ENCODE data around the gene PIRT.

Gene PIRT

DNA sequence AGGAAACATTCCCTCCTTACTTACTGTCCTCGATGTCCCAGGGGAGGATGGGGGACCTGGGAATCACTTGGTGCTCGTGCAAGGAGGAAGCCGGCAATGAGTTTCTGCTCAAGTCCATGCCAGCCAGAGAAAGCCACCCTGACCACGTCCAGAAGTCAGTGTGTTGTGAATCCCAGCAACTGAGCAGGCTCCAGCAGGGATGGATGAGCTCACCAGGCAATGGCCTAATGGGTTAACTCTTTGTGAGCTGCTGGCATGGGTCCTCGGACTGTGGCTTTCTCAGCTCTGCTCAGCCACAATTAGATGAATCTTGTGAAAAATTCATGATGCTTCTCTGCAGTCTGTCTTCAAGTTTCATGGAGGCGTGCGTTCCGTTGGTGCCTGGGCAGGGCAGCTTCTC is at the start of gene PIRT:
TSS of gene PIRT (minus strand) at position 167 of the 400 bp plus-strand sequence. CDS start 12,442 bp downstream, outside the sequence.
- Histone ChIP-seq H3K4me3 (ENCODE audit: low read depth, low read length) (no peak within 1 kb of the TSS), H3K27me3 (replicated peaks) (no peaks in the 10 kb centered on the region), H3K27ac (no peak within 1 kb of the TSS), H3K36me3 (replicated peaks) (no peaks in the 10 kb centered on the region)
- in situ Hi-C loops (cut with HindIII; ENCODE audit: low pct_ligation_motif_present, low sequenced_read_pairs) = no loop called here
- no peak for DNase-seq
- TF ChIP-seq, protein P1, sequence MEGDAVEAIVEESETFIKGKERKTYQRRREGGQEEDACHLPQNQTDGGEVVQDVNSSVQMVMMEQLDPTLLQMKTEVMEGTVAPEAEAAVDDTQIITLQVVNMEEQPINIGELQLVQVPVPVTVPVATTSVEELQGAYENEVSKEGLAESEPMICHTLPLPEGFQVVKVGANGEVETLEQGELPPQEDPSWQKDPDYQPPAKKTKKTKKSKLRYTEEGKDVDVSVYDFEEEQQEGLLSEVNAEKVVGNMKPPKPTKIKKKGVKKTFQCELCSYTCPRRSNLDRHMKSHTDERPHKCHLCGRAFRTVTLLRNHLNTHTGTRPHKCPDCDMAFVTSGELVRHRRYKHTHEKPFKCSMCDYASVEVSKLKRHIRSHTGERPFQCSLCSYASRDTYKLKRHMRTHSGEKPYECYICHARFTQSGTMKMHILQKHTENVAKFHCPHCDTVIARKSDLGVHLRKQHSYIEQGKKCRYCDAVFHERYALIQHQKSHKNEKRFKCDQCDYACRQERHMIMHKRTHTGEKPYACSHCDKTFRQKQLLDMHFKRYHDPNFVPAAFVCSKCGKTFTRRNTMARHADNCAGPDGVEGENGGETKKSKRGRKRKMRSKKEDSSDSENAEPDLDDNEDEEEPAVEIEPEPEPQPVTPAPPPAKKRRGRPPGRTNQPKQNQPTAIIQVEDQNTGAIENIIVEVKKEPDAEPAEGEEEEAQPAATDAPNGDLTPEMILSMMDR (IDR thresholded peaks at IDR 0.05; ENCODE audit: low read depth, low read length, missing control alignments) = no peak

DNA sequence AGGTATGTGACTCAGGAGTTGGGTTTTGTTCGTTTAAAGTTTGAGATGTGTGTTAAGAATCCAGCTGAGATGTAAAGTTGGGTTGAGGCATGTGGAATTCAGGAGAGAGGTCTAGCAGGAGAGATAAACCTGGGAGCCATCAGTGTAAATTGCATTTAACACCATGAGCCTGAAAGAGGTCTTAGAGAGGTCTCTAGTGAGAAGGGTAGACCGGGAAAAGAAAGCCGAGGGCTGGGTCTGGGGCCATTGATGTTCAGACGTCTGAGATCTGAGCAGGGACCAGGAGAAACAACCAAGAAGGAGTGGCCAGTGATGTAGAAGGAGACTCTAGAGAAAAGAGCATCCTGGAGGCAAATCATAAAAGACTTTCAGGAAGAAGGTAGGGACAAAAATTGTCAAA is 44.1 kb upstream of the PIRT start:
- no peaks in the 10 kb centered on the region for H3K36me3 ChIP-seq (replicated peaks)
- no peak for DNase-seq
- TF ChIP-seq, protein P1 (IDR thresholded peaks at IDR 0.05; ENCODE audit: low read depth, low read length, missing control alignments) = no peak
- no peak overlapping the region for H3K4me3 ChIP-seq (ENCODE audit: low read depth, low read length)
- H3K27ac ChIP-seq = no peak overlapping the region
- in situ Hi-C loops (cut with HindIII; ENCODE audit: low pct_ligation_motif_present, low sequenced_read_pairs) = no loop called here
- H3K27me3 ChIP-seq (replicated peaks) = no peaks in the 10 kb centered on the region

DNA sequence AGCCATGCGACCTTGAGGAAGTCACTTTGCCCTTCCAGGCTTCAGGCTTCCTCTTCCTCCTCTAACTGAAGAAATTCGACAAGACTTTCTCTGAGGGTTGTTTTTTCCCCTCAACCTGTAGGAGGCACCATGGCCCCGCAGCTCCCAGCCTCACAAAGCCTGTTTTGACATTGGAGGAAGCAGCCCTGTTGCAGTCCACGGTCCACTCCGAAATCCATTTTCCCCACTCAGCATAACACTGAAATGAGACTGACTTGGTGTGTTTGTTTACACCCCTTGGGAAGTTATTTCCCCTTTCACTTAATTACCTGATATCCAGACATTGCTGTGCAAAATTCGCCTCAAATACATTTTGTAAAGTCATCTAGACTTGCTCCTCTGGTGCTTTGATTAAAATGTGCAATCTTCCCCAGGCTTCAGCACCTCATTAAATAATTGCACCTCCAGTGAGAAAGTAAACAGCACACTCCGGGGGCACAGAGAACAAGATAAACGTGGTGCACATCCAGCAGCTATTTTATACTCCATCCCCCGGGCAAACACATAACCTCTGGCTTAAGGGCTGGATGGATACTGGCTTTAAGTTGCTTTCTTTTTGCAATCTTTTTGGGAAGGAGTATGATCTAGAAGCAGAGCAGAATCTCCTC is 41.4 kb upstream of the PIRT start:
- Histone ChIP-seq H3K36me3 (replicated peaks) (no peaks in the 10 kb centered on the region), H3K4me3 (ENCODE audit: low read depth, low read length) (no peak overlapping the region), H3K27me3 (replicated peaks) (no peaks in the 10 kb centered on the region), H3K27ac (no peak overlapping the region)
- in situ Hi-C loops (cut with HindIII; ENCODE audit: low pct_ligation_motif_present, low sequenced_read_pairs) = no loop called here
- TF ChIP-seq, protein P1 (IDR thresholded peaks at IDR 0.05; ENCODE audit: low read depth, low read length, missing control alignments) = no peak
- no peak for DNase-seq

DNA sequence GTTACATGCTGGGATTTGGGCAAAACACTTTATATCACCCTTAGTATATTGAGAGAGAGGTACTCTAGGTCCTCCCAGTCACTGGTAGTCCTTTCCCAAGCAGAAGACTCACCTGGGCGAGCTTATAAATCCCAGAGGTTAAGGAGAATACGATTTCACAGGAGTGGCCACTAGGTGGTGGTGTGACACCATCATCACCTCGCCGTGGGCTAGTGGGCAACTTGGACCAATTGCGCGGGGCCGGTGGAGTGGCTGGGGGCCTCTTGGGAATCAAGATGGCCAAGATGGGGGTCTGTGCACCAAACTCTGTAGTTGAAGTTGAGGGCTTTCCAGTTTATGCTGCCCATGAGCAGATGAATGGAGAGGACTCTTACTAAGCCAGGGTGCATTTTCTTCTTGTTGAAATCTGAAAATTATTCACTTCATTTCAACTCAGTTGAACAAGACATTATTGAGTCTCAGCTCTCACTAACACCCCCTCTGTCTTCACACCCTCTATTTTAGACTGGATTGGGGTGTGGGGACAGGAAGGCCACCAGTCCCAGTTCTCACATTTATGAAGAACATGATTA is 38.2 kb upstream of the PIRT start:
- in situ Hi-C loops (cut with HindIII; ENCODE audit: low pct_ligation_motif_present, low sequenced_read_pairs) = no loop called here
- Histone ChIP-seq H3K4me3 (ENCODE audit: low read depth, low read length) (no peak overlapping the region), H3K36me3 (replicated peaks) (no peaks in the 10 kb centered on the region), H3K27ac (no peak overlapping the region), H3K27me3 (replicated peaks) (no peaks in the 10 kb centered on the region)
- peak; percentile 17 for DNase-seq
- TF ChIP-seq, protein P1 (IDR thresholded peaks at IDR 0.05; ENCODE audit: low read depth, low read length, missing control alignments) = peak; percentile 65

DNA sequence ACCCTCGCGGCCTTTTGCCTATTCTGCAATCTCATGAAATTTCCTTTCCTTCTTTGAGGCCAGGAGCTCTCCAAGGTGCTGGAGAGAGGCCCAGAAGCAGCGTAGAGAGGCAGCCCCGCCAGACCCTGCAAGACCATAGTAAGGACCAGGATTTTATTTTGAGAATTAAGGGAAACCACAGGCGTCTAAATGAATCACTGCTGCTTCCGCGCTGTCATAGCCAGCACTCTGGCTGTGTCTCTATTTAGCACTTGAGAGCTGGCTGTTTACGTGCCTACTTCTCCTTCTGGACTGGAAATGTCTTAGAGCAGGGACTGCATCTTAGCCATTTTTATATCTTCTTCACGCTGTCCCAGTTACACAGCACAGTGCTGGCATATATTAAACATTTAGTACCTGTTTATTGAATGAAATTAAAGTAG is 37.6 kb upstream of the PIRT start:
- no peaks in the 10 kb centered on the region for H3K27me3 ChIP-seq (replicated peaks)
- in situ Hi-C loops (cut with HindIII; ENCODE audit: low pct_ligation_motif_present, low sequenced_read_pairs) = no loop called here

More for the DNA sequence above, 37.6 kb upstream of the PIRT start:
- DNase-seq = peak; percentile 0
- TF ChIP-seq, protein P1 (IDR thresholded peaks at IDR 0.05; ENCODE audit: low read depth, low read length, missing control alignments) = no peak
- H3K27ac ChIP-seq = no peak overlapping the region
- H3K36me3 ChIP-seq (replicated peaks) = no peaks in the 10 kb centered on the region
- no peak overlapping the region for H3K4me3 ChIP-seq (ENCODE audit: low read depth, low read length)
